Activated CD4-positive, alpha-beta T cell treated with anti-CD3 and anti-CD28 coated beads, Interleukin-2, amount 50 U/mL, for 24 hours (primary cell): Measurements from ENCODE around the gene SPON1.

Experiments used
- DNase-seq, 2 donors: peaks; one replicate each; pipeline ENCODE4 v3.0.0-alpha.2; 2020; ENCODE audit warnings: low read depth in 1 of 2, low spot score in 1 of 2

SPON1 gene

GRCh38 chr11:14184028-14184940 is 221.8 kb downstream of the SPON1 start:
- DNase-seq = no peak

DNA sequence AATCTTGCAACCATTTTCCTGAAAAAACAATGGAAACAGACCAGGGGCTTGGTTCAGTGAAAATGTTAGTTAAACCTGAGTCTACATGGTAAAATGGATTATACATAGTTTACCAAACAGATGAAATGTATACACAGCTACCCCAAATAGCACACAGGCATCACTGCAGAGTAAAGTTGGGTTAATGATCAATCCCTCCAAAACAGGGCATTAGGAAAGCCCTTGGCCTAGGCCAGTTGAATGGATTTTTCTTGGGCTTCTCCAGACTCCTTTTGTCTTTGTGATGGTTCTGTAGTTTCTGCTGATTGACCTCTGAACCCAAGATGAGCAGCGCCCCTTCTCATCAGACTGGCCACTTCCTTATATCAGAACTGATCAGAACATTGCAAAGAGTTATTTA is 222.9 kb downstream of the SPON1 start:
- no peak for DNase-seq

DNA sequence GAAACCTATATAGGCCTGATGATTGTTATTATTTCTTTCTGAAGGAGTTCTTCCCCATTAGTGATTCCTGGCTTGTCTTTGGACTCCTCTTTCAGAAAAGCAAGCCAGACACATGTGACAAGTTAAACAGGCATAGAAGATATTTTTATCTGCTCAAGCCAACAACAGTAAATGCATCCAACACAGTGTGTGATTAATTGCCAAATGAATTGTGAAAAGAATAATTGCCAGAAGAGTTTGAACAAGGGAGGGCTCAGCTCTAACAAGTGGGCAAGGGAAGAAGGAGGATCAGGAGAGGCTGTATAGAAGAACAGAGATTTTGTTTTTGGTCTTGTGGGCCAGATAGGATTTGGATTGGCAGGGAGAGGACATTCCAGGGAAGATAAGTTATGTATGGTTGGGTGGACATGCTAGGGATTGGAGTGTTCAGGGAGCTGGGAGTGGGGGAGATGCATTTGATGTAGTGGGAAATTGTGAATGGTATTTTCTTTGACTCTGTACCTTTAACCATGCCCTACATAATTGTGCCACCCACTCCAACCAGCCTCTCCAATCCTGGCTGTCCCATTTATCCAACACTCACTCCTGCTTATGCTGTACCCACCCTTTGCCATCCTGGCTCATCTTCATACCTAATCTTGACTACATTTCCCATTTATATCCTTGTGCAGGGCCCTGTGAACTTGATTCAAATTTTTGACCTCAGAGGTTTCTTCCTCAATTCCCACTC is 223.7 kb downstream of the SPON1 start:
- no peak for DNase-seq

DNA sequence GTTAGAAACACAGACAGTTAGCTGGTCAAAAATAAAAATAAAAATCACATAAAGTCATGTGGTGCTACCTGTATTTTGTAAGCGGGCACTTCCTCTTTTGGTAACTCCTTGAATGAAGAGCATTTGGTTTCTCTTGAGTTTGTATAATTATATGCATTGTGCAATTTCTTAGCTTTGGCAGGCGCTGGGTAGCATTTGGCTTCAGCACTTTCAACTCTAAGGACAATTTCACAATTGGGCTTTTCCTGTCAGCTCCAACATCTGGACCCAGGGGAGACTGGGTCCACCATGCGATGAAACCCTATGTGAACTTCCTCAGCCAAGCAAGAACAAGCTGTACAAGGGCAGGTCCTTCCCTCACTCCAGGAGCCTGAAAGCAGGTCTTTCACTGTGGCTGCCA is 227.4 kb downstream of the SPON1 start:
- DNase-seq = no peak

GRCh38 chr11:14190992-14191778 is 228.7 kb downstream of the SPON1 start:
- no peak for DNase-seq

DNA sequence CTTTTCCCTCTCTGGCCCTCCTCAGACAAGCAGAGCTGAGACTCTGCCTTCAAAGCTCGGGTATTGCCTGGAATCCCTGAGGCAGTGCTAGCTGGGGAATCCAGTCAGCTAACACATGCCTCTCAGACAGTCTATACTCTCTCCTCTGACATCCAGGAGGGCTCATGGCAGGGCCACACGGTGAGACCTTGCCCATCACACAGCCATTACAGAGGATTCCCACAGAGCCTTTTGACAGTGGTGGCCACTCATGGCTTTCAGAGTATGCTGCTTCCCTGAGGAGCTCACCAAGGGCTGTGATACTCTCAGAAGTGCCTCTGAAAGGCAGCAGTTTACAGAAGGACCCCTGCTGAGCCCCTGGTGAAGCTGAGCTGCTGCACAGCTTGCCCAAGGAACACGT is 231.1 kb downstream of the SPON1 start:
- no peak for DNase-seq

- no peak for DNase-seq
Measured at GRCh38 chr11:14202251-14203196, 240.0 kb downstream of the SPON1 start.

GRCh38 chr11:14203321-14203720 is 240.8 kb downstream of the SPON1 start:
- DNase-seq = no peak

- DNase-seq = no peak
Measured at GRCh38 chr11:14212986-14213385, 250.5 kb downstream of the SPON1 start.

- DNase-seq = no peak
Measured at GRCh38 chr11:14218728-14219127, 256.2 kb downstream of the SPON1 start.

GRCh38 chr11:14223636-14224288 is 261.2 kb downstream of the SPON1 start:
- DNase-seq = no peak

DNA sequence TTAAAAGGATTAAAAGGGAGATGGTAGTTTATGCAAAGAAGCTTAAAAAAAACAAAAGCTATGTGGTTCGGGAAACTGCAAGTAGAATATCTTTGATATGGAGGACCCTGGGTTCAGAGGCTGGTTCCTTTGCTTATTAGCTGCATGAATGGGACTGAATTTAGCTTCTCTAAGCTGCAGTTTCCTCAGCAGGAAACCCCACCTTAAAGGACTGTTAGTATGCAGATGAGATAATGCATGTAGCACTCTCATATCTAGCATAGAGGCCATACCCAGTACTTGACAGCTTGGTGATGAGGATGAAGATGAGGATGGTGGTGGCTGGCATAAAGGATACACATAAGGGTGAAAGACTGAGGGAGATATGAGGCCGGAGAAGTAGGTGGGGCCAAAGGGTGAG is 261.9 kb downstream of the SPON1 start:
- DNase-seq = no peak

- DNase-seq = no peak
Measured at GRCh38 chr11:14225666-14226065, 263.1 kb downstream of the SPON1 start.

DNA sequence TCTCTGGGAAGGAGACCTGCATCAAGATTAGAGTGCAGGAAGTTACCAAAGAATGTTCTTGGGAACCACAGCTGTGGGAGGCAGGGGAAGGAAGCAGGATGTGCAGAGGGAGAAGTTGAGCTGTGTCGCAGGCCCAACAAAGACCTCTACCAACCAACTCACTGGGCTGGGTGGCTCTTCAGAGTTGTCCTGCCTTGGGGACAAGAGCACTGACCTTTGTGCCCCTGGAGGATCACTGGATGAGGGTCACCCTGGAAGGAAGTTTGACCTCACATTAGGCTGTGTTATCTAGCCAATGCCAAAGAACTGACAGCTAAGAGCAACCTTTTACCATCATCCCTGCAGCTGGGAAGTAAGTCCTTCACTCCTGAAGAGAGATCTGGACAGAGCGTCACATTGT is 265.8 kb downstream of the SPON1 start:
- no peak for DNase-seq

DNA sequence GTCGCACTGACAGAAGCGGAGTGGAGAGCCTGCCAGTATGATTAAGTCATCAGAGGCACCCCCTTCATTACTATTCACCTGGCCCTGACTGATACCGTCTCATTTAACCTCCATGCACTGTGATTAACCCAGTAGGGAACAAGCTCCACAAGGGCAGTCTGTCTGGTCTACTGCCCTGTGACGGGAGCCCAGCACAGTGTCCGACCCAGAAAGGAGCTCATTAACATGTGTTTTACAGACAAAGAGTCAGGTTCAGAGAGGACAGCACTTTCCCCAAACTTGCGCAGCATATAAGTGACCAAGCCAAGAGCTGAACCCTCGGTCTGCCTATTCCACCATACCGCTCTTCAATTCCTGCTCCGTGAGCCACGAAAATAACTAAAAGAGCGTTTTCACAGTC is 266.9 kb downstream of the SPON1 start:
- DNase-seq = no peak

DNA sequence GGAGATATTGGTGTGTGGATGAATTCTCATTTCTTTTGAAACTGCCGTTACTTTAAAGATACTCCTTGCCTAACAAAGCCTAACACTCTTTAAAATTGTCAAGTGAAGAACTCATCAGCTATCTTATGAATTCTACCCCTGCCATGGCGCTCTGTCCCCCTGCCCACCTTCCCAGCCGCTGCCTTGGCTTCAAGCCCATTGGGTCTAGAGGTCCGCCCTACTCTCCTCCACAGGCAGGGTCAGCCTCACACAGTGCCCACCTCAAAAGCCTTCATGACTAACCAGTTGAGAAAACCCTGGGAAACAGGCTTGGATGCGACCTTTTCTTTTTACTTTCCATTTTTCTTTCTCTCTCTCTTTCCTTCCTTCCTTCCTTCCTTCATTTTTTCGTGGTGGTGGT is 267.9 kb downstream of the SPON1 start:
- no peak for DNase-seq

DNA sequence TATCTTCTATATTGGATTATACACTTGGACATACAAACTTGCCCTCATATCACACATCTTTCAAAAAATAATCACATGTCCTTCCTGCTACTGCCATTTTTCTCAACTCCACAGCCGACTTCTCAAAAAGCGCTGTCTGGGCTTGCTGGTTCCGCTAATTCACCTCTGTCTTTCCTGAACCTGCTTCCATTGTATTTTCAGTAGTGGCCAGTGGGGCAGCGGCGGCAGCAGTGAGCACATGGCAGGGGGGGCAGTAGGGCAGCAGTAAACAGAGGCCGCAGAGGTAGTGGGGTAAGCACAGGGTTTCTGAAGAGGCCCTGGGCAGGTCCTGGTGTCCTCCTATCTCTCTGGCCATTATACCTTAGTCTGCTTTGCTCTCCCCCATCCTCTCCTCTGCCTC is 270.1 kb downstream of the SPON1 start:
- no peak for DNase-seq

GRCh38 chr11:14234446-14234845 is 271.9 kb downstream of the SPON1 start:
- no peak for DNase-seq

- no peak for DNase-seq
Measured at GRCh38 chr11:14235701-14236100, 273.2 kb downstream of the SPON1 start.

DNA sequence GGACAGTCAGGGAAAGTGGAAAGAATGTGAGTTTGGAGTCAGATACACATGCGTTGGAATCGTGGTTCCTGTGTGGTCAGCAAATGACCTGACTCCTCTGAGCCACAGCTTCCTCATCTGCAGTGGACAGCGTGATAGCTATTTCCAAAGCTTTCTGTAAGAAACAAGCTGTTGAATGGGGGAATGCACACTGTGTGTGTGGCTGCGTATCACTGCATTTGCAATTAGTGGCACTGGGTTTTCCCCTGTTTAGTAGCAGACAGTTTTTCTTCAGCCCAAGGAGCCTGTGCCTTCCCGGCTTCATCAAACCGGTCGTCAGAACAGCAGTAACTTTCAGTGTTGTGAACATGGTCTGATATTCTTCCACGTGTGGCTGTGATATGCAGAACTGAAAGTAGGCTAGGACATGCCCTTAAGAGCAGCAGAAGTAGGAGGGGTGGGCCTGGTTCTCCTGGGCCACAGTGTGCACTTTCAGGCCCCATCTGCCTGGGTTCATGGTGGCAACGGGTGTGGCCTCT is 275.0 kb downstream of the SPON1 start:
- DNase-seq = no peak
